Breast epithelium (tissue), 4 donors: ENCODE results near the gene MFN2. TPM values are rescaled to one million over a fixed set of nuclear protein-coding genes. Genes with fewer than 3 reads are reported as not detected.
"Not testable (repeated sequence)": the region's sequence is repeated elsewhere in the genome, so short reads cannot be mapped to it uniquely, and the experiment has no call there.

Experiments used
- DNase-seq, 2 donors: peaks; one replicate each; pipeline ENCODE4 v3.0.0-alpha.2; 2019; ENCODE audit warnings: low spot score in 2 of 2
- H3K27ac ChIP-seq, 2 donors: fragments of 200-600 bp; sonication (generic) in 1 of 2; one replicate each; pipeline ENCODE4 v1.5.1; 2016 to 2019; ENCODE audit warnings: mild to moderate bottlenecking in 1 of 2
- H3K27me3 ChIP-seq, 2 donors: fragments of 200-600 bp; sonication (generic) in 1 of 2; one replicate each; pipeline versions ENCODE4 v1.5.1 to v1.6.0; 2017 to 2019; ENCODE audit warnings: control low read depth in 1 of 2, mild to moderate bottlenecking in 1 of 2
- H3K36me3 ChIP-seq: fragments of 200-600 bp; one replicate; pipeline ENCODE4 v1.5.1; 2019
- H3K4me1 ChIP-seq, 2 donors: fragments of 200-600 bp; sonication (generic); one replicate each; pipeline ENCODE4 v1.5.1; 2016 to 2019; ENCODE audit warnings: control low read depth in 1 of 2
- H3K4me3 ChIP-seq, 3 donors: fragments of 200-600 bp; sonication (generic); 1 replicate in 2 of 3; 2 replicates in 1 of 3; pipeline ENCODE4 v1.5.1; 2016 to 2019; ENCODE audit warnings: mild to moderate bottlenecking in 3 of 3, moderate library complexity in 2 of 3
- H3K9me3 ChIP-seq, 2 donors: fragments of 200-600 bp; sonication (generic) in 1 of 2; one replicate each; pipeline ENCODE4 v1.5.1; 2016 to 2019; ENCODE audit warnings: control low read depth in 1 of 2
- POLR2A ChIP-seq: fragments of 450-650 bp; IDR thresholded peaks from one replicate; pipeline ENCODE4 v1.6.1; 2016; ENCODE audit warnings: antibody characterized with exemption, mild to moderate bottlenecking, moderate library complexity
- POLR2AphosphoS5 ChIP-seq, 3 donors: sonication (generic); formaldehyde crosslinking; IDR thresholded peaks; one replicate each; pipeline ENCODE4 v1.6.1; 2017; ENCODE audit warnings: antibody characterized with exemption in 3 of 3
- intact Hi-C: fragments of 100-400 bp; cut with DNase I; formaldehyde crosslinking; loops from one replicate; pipeline ENCODE4 v1.15.1; 2023; ENCODE audit warnings: low total_unique reads
- total RNA-seq, 3 donors: library from RNA; depleted of rRNA; stranded (reverse); fragments of >200 nt; gene quantifications; one replicate each; pipeline ENCODE4 v1.1.0, GENCODE V29; 2016
- TF ChIP-seq, protein P1 (sequence below), 3 donors: fragments of 450-650 bp; IDR thresholded peaks; one replicate each; pipeline ENCODE4 v1.5.1; 2016 to 2017; ENCODE audit warnings: antibody characterized with exemption in 3 of 3, mild to moderate bottlenecking in 3 of 3, moderate library complexity in 3 of 3

Gene MFN2
- 10 to 100 TPM; 51.4 to 64.9 (median 62.1) TPM for total RNA-seq

DNA sequence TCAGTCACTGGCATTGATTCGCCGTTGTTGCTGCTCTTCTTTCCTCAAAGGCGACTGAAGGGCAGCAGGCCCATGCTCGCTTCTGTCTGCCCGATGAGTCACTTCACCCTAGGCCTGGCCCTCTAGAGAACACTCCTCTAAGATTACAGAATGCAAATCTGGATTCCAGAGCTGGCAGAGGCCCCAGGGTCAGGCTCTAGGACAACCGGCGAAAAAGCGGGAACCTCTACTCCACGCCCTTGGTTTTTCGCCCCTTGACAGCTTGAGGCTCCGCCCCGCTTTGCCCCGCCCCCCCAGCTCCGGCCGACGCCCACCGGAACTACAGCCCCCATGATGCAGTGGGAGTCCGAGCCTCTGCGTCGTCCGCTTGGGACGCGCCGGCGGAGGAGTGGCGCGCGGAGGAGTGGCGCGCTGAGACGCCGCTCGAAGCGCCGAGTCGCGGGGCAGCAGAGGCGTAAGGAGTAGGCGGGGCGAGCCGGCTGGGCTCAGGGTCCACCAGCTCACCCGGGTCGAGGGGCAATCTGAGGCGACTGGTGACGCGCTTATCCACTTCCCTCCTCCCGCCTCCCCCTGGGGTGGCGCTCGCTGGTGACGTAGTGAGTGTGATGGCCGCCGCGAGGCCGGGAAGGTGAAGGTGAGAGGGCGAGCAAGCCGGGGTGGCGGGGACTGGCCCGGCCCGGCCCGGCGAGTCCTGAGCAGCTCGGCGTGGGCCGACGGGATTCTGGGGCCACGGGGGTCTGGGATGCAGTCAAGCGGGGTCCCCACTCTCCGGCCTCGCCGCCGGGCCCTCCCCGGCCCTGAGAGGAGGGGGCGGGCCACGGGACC, at the start of gene MFN2:
Gene MFN2, plus strand, starts transcription at position 594 of the 825 bp plus-strand sequence. CDS start 8,725 bp downstream, outside the sequence.
- peaks cover 2 to 10% of the 10 kb centered on the region in 2 donors for H3K4me1 ChIP-seq
- intact Hi-C loops = no loop called here

DNA sequence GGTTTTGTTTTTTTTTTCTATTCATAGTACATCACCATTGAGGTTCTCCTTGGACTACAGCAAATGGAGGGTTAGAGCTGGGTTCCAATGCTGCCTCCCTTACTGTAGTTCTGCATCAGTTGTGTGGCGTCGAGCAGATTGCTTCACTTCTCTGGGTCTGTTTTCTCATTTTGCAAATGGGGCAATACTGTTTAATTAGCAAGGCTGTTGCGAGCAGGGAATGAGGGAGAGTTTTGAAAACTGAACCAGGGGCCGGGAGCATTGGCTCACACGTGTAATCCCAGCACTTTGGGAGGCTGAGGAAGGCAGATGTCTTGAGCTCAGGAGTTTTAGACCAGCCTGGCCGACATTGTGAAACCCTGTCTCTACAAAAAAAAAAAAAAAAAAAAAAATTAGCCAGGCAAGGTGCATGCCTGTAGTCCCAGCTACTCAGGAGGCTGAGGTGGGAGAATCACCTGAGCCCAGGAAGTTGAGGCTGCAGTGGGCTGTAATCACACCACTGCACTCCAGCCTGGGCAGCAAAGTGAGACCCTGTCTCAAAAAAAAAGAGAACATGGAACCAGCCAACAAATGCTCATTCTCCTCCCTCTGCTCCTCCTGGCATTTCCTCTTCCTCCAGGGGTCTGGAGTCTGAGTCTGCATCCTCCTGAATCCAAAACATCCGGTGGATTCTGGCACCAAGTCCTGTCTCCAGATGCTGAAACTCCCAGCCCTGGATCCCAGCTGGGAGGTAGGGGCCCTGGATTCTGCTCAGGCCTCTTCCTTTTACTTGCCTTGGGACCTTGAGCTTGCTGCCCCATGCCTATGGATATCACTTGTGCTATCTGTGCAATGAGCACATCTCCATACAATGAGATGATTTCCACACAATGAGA, 49.4 kb upstream of the MFN2 start:
- Histone ChIP-seq H3K4me3 (no peak overlapping the region), H3K27ac (peak overlapping the region; percentile 68 to 74), H3K36me3 (no peaks in the 10 kb centered on the region), H3K27me3 (no peaks in the 10 kb centered on the region), H3K4me1 (peaks cover 4% of the 10 kb centered on the region in 2 donors), H3K9me3 (no peaks in the 10 kb centered on the region)
- intact Hi-C loops = no loop called here
- no peak for DNase-seq
- TF ChIP-seq POLR2AphosphoS5 (IDR thresholded peaks at IDR 0.05) (no peak), POLR2A (no peak)
- TF ChIP-seq, protein P1, sequence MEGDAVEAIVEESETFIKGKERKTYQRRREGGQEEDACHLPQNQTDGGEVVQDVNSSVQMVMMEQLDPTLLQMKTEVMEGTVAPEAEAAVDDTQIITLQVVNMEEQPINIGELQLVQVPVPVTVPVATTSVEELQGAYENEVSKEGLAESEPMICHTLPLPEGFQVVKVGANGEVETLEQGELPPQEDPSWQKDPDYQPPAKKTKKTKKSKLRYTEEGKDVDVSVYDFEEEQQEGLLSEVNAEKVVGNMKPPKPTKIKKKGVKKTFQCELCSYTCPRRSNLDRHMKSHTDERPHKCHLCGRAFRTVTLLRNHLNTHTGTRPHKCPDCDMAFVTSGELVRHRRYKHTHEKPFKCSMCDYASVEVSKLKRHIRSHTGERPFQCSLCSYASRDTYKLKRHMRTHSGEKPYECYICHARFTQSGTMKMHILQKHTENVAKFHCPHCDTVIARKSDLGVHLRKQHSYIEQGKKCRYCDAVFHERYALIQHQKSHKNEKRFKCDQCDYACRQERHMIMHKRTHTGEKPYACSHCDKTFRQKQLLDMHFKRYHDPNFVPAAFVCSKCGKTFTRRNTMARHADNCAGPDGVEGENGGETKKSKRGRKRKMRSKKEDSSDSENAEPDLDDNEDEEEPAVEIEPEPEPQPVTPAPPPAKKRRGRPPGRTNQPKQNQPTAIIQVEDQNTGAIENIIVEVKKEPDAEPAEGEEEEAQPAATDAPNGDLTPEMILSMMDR (IDR thresholded peaks at IDR 0.05) = no peak

More for the DNA sequence above, at the start of gene MFN2:
- Histone ChIP-seq H3K27me3 (no peaks in the 10 kb centered on the region), H3K36me3 (no peaks in the 10 kb centered on the region), H3K4me3 (peak within 1 kb of the TSS; percentile 96 to 97 (median 97)), H3K27ac (peak within 1 kb of the TSS; percentile 94 to 98), H3K9me3 (no peaks in the 10 kb centered on the region)
- TF ChIP-seq, protein P1 (IDR thresholded peaks at IDR 0.05) = no peak
- TF ChIP-seq POLR2AphosphoS5 (IDR thresholded peaks at IDR 0.05) (peak; percentile 78 to 92 (median 82)), POLR2A (no peak)
- DNase-seq = peak; percentile 90 to 93

DNA sequence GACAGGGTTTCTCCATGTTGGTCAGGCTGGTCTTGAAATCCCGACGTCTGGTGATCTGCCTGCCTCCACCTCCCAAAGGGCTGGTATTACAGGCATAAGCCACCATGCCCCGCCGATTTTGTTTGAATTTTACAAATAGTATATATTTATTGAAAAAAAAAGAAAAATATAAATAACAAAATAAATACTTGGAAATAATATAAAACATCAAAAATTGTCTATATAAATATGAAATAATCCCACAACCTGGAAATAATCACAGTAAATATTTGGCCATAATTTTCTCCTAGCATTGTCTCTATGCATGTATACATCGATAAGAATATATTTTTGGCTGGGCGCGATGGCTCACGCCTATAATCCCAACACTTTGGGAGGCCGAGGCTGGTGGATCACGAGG, 48.4 kb upstream of the MFN2 start:
- no peak for DNase-seq
- Histone ChIP-seq H3K36me3 (no peaks in the 10 kb centered on the region), H3K27ac (no peak overlapping the region), H3K9me3 (no peaks in the 10 kb centered on the region), H3K4me3 (no peak overlapping the region), H3K27me3 (no peaks in the 10 kb centered on the region), H3K4me1 (peaks cover 4% of the 10 kb centered on the region in 2 donors)
- intact Hi-C loops = no loop called here
- TF ChIP-seq, protein P1 (IDR thresholded peaks at IDR 0.05) = no peak
- no peak for TF ChIP-seq POLR2A
- no peak for TF ChIP-seq POLR2AphosphoS5 (IDR thresholded peaks at IDR 0.05)

DNA sequence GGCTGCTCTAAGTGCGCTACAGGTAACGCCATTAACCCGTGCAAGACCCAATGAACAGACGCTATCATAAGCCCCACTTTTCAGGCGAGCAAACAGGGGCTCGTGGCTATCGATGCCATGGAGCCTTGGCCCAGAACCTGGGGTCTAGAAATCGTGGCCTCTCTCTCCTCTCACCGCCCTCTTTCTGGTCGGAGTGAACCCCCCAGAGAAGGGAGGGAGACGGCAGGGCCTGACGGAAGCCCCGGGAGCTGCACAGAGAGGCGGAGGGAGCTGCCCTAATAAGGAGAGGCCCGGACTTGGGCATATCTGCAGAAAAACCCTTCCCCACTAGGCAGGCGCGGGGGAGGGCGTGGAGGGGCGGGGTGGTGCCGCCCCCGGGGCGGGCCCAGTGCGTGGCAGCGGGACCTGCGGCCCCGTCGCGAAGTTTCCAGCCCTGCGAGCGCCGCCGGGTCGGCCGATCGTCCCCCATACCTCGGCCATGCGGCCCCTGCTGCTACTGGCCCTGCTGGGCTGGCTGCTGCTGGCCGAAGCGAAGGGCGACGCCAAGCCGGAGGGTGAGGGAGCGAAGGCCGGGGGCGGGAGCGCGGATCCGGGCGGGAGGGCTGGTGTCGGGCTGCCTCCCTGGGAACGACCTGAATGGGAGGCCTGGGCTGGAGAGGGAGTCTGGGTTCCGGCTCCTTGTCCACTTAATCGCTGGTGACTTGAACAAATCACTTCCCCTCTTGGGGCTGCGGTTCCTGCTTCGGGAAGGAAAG, 45.8 kb upstream of the MFN2 start, which contains the start of gene PLOD1:
Gene PLOD1, plus strand, starts transcription at position 416 of the 755 bp plus-strand sequence. Its CDS starts 63 bp downstream, at position 479.
- Histone ChIP-seq H3K4me3 (peak within 1 kb of the TSS; percentile 55 to 74 (median 74)), H3K27me3 (no peaks in the 10 kb centered on the region), H3K27ac (peak within 1 kb of the TSS; percentile 83), H3K9me3 (no peaks in the 10 kb centered on the region), H3K36me3 (no peaks in the 10 kb centered on the region), H3K4me1 (peaks cover 4% of the 10 kb centered on the region in 2 donors)
- intact Hi-C loops = no loop called here
- TF ChIP-seq POLR2A (no peak), POLR2AphosphoS5 (IDR thresholded peaks at IDR 0.05) (peak in 2 of 3 donors; percentile 6 to 35)
- DNase-seq = peak; percentile 76 to 78

DNA sequence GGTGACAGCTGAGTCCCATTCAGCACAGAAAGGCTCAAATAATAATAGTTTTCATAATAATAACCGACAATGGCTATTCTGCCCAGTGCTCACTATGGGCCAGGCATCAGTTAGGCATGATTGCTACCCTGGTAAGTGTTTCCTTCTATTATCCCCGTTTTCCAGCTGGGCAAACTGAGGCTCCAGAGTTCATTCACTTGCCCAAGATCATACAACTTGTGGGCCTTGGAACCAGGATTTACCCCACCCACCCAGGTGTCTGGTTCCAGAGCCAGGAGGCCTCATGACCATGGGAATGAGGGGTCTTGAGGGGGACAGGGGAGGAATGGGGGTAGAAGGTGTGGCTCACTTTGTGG, 45.2 kb upstream of the MFN2 start:
- intact Hi-C loops = no loop called here
- H3K27me3 ChIP-seq = no peaks in the 10 kb centered on the region

DNA sequence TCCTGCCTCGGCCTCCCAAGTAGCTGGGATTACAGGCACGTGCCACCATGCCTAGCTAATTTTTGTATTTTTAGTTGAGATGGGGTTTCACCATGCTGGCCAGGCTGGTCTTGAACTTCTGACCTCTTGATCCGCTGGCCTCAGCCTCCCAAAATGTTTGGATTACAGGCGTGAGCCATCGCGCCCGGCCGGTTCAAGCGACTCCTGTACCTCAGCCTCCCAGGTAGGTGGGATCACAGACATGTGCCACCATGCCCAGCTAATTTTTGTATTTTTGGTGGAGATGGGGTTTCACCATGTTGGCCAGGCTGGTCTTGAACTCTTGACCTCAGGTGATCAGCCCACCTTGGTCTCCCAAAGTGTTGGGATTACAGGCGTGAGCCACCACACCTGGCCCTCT, 44.5 kb upstream of the MFN2 start:
- intact Hi-C loops, H3K9me3 ChIP-seq, H3K27me3 ChIP-seq, H3K36me3 ChIP-seq, H3K4me3 ChIP-seq, H3K27ac ChIP-seq, H3K4me1 ChIP-seq, DNase-seq: not testable (repeated sequence)

More for the DNA sequence above, 45.2 kb upstream of the MFN2 start:
- no peaks in the 10 kb centered on the region for H3K36me3 ChIP-seq
- H3K9me3 ChIP-seq = no peaks in the 10 kb centered on the region
- H3K27ac ChIP-seq = peak overlapping the region; percentile 83
- TF ChIP-seq POLR2AphosphoS5 (IDR thresholded peaks at IDR 0.05) (no peak), POLR2A (no peak)
- TF ChIP-seq, protein P1 (IDR thresholded peaks at IDR 0.05) = no peak
- peaks cover 1 to 4% of the 10 kb centered on the region in 2 donors for H3K4me1 ChIP-seq
- peak overlapping the region; percentile 55 to 74 (median 74) for H3K4me3 ChIP-seq
- no peak for DNase-seq
